HG03439 (cell line): ENCODE data around the gene STAB2.

Experiments used
- ATAC-seq: cut with Tn5 transposase; IDR thresholded peaks from one replicate; pipeline ENCODE4 v1.9.1; 2021; ENCODE audit warnings: mild to moderate bottlenecking, moderate library complexity; ENCODE audit not compliant: unreplicated experiment

Gene STAB2

GRCh38 chr12:103774977-103775560 is 188.0 kb downstream of the STAB2 start:
- no peak for ATAC-seq

GRCh38 chr12:103778781-103779180 is 191.7 kb downstream of the STAB2 start:
- ATAC-seq, result no peak

- ATAC-seq, result no peak
Observed at GRCh38 chr12:103779410-103780092, 192.5 kb downstream of the STAB2 start.

GRCh38 chr12:103780093-103780440 is 193.0 kb downstream of the STAB2 start:
- ATAC-seq, result no peak

GRCh38 chr12:103780992-103781391 is 193.9 kb downstream of the STAB2 start:
- no peak for ATAC-seq

- no peak for ATAC-seq
Observed at GRCh38 chr12:103782399-103782798, 195.3 kb downstream of the STAB2 start.

GRCh38 chr12:103783744-103784664 is 196.9 kb downstream of the STAB2 start:
- ATAC-seq, result no peak

GRCh38 chr12:103785243-103786031 is 198.4 kb downstream of the STAB2 start:
- no peak for ATAC-seq

- ATAC-seq, result no peak
Observed at GRCh38 chr12:103786201-103786600, 199.1 kb downstream of the STAB2 start.

- no peak for ATAC-seq
Observed at GRCh38 chr12:103791350-103791920, 204.4 kb downstream of the STAB2 start.

GRCh38 chr12:103793046-103793445 is 206.0 kb downstream of the STAB2 start:
- no peak for ATAC-seq

GRCh38 chr12:103793512-103794045 is 206.5 kb downstream of the STAB2 start:
- no peak for ATAC-seq

- no peak for ATAC-seq
Observed at GRCh38 chr12:103794309-103795213, 207.5 kb downstream of the STAB2 start.

- ATAC-seq, result no peak
Observed at GRCh38 chr12:103798586-103798985, 211.5 kb downstream of the STAB2 start.

GRCh38 chr12:103799504-103799856 is 212.4 kb downstream of the STAB2 start:
- ATAC-seq, result no peak

- no peak for ATAC-seq
Observed at GRCh38 chr12:103799857-103800771, 213.0 kb downstream of the STAB2 start.

GRCh38 chr12:103801709-103802585 is 214.9 kb downstream of the STAB2 start:
- no peak for ATAC-seq

GRCh38 chr12:103802586-103802886 is 215.5 kb downstream of the STAB2 start:
- no peak for ATAC-seq
